Upper lobe of right lung (tissue), 1 donor: ENCODE data around the gene CENPK. TPM values are rescaled to one million over a fixed set of nuclear protein-coding genes. Genes with fewer than 3 reads are reported as not detected.

ENCODE experiments used
- ATAC-seq: fragments of 200-7000 bp; cut with Tn5 transposase; one replicate; pipeline ENCODE4 v1.9.1; 2020; ENCODE audit warnings: mild to moderate bottlenecking, moderate library complexity
- DNase-seq: peaks from one replicate; pipeline ENCODE4 v3.0.0-alpha.2; 2020
- H3K27ac ChIP-seq: fragments of 200-600 bp; one replicate; pipeline ENCODE4 v1.8.0; 2022
- H3K27me3 ChIP-seq: fragments of 200-600 bp; one replicate; pipeline ENCODE4 v1.8.0; 2022; ENCODE audit warnings: mild to moderate bottlenecking
- H3K36me3 ChIP-seq: fragments of 200-600 bp; one replicate; pipeline ENCODE4 v1.8.0; 2022
- H3K4me1 ChIP-seq: fragments of 200-600 bp; one replicate; pipeline ENCODE4 v1.8.0; 2022
- H3K4me3 ChIP-seq: fragments of 200-600 bp; one replicate; pipeline ENCODE4 v1.8.0; 2022; ENCODE audit warnings: mild to moderate bottlenecking
- H3K9me3 ChIP-seq: fragments of 200-600 bp; one replicate; pipeline ENCODE4 v1.8.0; 2022
- intact Hi-C: fragments of 100-400 bp; cut with DNase I; formaldehyde crosslinking; loops from one replicate; pipeline ENCODE4 v1.11.0; 2022
- total RNA-seq: library from RNA; stranded (reverse); fragmentation: NEBNext Ultra II Directional; extraction: Animal tissue kit (Norgen Biotek cat#: 25700); gene quantifications from one replicate; pipeline ENCODE4 v1.2.1, GENCODE V29; 2021
- TF ChIP-seq, protein P1 (sequence below): fragments of 200-600 bp; IDR thresholded peaks from one replicate; pipeline ENCODE4 v1.8.0; 2022; ENCODE audit warnings: antibody characterized with exemption
- donor health status: DM: no; HTN: yes; CAD: no; lungs with severe emphysema.

Gene CENPK
- total RNA-seq, 1 donor from 2014 or later: 2.3 TPM

DNA sequence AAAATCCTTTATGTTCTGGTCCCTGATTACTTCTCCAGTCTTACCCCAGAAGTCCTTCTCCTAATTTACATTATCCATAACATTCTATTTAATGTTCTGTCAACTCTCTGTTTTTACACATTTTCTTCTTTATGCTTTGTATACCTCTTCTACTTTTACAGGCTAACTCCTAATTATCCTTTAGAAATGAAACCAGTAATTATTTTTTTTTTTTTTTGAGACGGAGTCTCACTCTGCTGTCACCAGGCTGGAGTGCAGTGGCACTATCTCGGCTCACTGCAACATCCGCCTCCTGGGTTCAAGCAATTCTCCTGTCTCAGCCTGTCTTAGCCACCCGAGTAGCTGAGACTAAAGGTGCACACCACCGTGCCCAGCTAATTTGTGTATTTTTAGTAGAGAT is 9.0 kb downstream of the CENPK start:
- intact Hi-C loops: no loop called here
- no peak for ATAC-seq
- TF ChIP-seq, protein P1, sequence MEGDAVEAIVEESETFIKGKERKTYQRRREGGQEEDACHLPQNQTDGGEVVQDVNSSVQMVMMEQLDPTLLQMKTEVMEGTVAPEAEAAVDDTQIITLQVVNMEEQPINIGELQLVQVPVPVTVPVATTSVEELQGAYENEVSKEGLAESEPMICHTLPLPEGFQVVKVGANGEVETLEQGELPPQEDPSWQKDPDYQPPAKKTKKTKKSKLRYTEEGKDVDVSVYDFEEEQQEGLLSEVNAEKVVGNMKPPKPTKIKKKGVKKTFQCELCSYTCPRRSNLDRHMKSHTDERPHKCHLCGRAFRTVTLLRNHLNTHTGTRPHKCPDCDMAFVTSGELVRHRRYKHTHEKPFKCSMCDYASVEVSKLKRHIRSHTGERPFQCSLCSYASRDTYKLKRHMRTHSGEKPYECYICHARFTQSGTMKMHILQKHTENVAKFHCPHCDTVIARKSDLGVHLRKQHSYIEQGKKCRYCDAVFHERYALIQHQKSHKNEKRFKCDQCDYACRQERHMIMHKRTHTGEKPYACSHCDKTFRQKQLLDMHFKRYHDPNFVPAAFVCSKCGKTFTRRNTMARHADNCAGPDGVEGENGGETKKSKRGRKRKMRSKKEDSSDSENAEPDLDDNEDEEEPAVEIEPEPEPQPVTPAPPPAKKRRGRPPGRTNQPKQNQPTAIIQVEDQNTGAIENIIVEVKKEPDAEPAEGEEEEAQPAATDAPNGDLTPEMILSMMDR: no peak

DNA sequence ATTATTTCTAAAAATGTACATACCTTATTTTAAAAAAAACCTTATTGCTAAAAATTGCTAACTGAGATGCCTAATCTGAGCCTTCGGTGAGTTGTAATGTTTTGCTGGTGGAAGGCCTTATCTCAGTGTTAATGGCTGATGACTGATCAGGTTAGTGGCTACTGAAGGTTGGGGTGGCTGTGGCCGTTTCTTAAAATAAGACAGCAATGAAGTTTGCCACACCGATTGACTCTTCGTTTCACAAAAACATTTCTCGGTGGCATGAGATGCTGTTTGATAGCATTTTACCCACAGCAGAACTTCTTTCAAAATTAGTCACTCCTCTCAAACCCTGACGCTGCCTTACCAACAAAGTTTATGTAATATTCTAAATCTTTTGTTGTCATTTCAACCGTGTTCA is 14.7 kb downstream of the CENPK start:
- ATAC-seq (no peak), DNase-seq (no peak)
- Histone ChIP-seq H3K27me3 (no peaks in the 10 kb centered on the region), H3K4me1 (no peaks in the 10 kb centered on the region), H3K4me3 (no peak overlapping the region), H3K36me3 (no peaks in the 10 kb centered on the region), H3K9me3 (no peaks in the 10 kb centered on the region), H3K27ac (no peak overlapping the region)
- intact Hi-C loops: no loop called here
- TF ChIP-seq, protein P1: no peak

More for the DNA sequence above, 9.0 kb downstream of the CENPK start:
- Histone ChIP-seq H3K27ac (no peak overlapping the region), H3K4me3 (no peak overlapping the region), H3K36me3 (no peaks in the 10 kb centered on the region), H3K4me1 (no peaks in the 10 kb centered on the region), H3K9me3 (no peaks in the 10 kb centered on the region), H3K27me3 (no peaks in the 10 kb centered on the region)
- DNase-seq: no peak

DNA sequence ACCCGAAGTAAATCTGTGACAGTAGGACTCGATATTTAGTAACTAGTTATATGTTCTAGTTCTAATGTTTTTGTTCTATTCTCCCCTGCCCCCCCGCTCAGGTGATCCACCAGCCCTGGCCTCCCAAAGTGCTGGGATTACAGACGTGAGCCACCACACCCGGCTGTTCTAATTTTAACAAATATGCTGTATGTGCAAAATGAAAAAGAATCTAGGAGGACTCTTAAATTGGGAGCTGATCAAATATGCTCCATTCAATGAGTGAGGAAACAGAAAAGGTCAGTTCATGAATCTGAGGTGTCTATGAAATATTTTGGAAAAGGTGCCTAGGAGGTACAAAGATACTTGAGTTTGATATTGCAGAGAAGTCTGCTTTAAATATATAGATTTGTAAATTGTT is 16.8 kb downstream of the CENPK start:
- Histone ChIP-seq H3K4me3 (no peak overlapping the region), H3K9me3 (no peaks in the 10 kb centered on the region), H3K27me3 (no peaks in the 10 kb centered on the region), H3K36me3 (no peaks in the 10 kb centered on the region), H3K27ac (no peak overlapping the region), H3K4me1 (no peaks in the 10 kb centered on the region)
- DNase-seq (no peak), ATAC-seq (no peak)
- TF ChIP-seq, protein P1: no peak
- intact Hi-C loops: no loop called here

DNA sequence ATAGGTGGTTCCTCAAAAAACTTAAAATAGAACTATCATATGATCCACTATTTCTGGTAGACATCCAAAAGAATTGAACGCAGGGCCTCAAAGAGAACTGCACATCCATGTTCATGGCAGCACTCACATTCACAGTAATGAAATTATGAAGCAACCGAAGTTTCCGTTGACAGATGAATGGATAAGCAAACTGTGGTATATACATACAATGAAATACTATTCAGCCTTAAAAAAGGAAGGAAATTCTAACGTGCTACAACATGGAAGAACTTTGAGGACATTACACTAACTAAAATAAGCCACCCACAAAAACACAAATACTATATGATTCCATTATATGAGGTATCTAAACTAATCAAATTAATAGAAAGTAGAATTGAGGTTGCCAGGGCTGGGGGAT is 18.5 kb downstream of the CENPK start:
- no peak overlapping the region for H3K27ac ChIP-seq
- H3K27me3 ChIP-seq: no peaks in the 10 kb centered on the region
- intact Hi-C loops: no loop called here
- TF ChIP-seq, protein P1: no peak
- no peaks in the 10 kb centered on the region for H3K9me3 ChIP-seq
- no peak for ATAC-seq
- H3K4me3 ChIP-seq: no peak overlapping the region
- H3K4me1 ChIP-seq: no peaks in the 10 kb centered on the region
- no peak for DNase-seq
- no peaks in the 10 kb centered on the region for H3K36me3 ChIP-seq

DNA sequence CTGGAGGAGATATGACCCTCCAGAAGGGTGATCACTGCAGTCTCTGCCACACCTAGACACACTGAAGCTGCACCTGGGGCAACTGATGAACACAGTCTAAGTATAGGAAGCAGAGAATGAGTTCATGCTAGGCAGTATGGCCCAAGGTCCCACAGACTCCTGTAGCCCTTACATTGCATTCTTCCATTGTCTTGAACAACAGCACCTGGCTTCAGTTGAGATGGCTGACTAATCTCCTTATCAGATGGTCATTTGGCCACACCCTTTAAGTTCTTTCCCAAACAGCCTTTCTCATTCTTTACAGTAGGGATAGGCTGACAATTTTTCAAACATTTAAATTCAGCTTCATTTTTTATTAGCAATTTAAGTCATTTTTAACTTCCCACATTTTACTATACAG is 23.1 kb downstream of the CENPK start:
- Histone ChIP-seq H3K4me1 (no peaks in the 10 kb centered on the region), H3K9me3 (no peaks in the 10 kb centered on the region), H3K27ac (no peak overlapping the region), H3K27me3 (no peaks in the 10 kb centered on the region), H3K4me3 (no peak overlapping the region), H3K36me3 (no peaks in the 10 kb centered on the region)
- DNase-seq (no peak), ATAC-seq (no peak)
- TF ChIP-seq, protein P1: no peak
- intact Hi-C loops: no loop called here

DNA sequence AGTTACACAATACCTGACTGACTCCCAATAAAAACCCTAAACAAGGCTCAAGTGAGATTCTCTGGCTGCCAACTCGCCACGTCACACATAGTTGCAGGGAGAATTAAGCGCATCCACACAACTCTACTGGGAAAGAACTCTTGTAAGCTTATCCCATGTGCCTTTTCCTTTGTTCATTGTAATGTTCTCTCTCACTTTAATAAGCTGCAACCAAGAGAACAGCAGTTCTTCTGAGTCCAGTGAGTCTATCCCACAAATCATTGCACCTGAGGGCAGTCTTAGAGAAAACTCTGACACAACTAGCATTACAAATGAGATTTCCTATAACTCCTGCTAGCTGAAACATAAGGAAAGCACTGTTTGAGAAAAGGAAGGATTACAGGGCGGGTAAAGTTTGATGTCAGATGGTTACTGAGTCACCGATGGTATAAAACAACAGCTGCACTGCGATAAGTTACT is 27.4 kb downstream of the CENPK start:
- Histone ChIP-seq H3K27ac (no peak overlapping the region), H3K4me3 (no peak overlapping the region), H3K36me3 (no peaks in the 10 kb centered on the region), H3K27me3 (no peaks in the 10 kb centered on the region), H3K4me1 (no peaks in the 10 kb centered on the region), H3K9me3 (no peaks in the 10 kb centered on the region)
- TF ChIP-seq, protein P1: no peak
- no peak for DNase-seq
- intact Hi-C loops: no loop called here
- no peak for ATAC-seq
